ENCODE data around the gene KCNJ4. TPM values are rescaled to one million over a fixed set of nuclear protein-coding genes. Genes with fewer than 3 reads are reported as not detected.
A peak's percentile ranks its signal among the peaks of the same experiment; 100 is the strongest.

Gene KCNJ4
- total and polyA plus RNA-seq, 5 donors from 2014 or later = not detected

DNA sequence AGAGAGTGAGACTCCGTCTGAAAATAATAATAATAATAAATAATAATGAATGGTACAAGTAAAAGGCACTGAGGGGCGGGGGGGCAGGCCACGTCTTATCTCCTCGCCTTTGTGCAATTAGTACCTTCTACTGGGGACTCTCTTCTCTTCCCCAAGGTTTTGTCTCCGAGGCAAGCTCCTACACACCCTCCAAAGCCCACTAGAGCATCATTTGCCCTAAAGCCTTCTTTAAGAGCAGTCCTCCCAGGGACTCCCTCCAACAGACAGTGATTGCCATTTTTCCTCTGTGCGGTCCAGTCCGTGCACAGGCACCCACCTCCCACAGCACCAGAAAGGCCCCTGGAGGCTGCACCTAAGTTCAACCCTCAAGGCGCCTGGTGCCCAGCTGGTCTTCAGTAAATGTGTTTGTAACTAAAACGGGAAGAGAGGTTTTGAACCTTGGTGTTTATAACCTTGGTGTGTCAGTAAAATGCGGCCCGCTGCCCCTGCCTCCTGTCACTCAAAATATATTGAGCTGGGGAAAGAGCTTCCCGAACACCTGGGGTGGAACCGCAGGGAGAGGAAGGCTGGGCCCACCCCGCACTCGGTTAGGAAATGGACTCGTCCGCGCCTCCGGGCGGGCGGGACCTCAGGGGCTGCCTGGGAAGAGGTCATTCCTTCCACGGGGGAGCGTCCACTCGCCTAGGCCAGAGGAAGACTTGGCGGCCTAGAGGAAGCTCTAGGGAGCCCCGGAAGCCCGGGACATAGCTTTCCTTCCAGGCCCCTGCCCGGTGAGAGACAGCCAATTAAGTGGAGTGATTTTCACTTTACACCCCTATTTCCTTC lies 8.2 kb upstream of the KCNJ4 start:
- Mint-ChIP-seq H3K9me3 (peaks cover 0 to 3% (median 0%) of the 10 kb centered on the region in 7 donors), H3K36me3 (no peaks in the 10 kb centered on the region), H3K27me3 (peaks cover 78% of the 10 kb centered on the region), H3K4me1 (peaks cover 0 to 14% (median 4%) of the 10 kb centered on the region in 4 donors), H3K4me3 (no peak overlapping the region), H3K27ac (no peak overlapping the region)
- no peak for DNase-seq
- H3K27me3 ChIP-seq (ENCODE audit: control insufficient read depth, insufficient read depth, low read length) = peaks cover 15% of the 10 kb centered on the region
- H3K9me3 ChIP-seq (ENCODE audit: control insufficient read depth in 2 of 2, low read length in 2 of 2) = no peaks in the 10 kb centered on the region
- H3K27ac ChIP-seq (ENCODE audit: insufficient read depth, low read length, poor library complexity, severe bottlenecking) = no peak overlapping the region
- ATAC-seq (ENCODE audit: low read depth in 2 of 2) = no peak
- no peak overlapping the region for H3K4me3 ChIP-seq (ENCODE audit: low read depth, low read length)
- no peaks in the 10 kb centered on the region for H3K36me3 ChIP-seq (ENCODE audit: control insufficient read depth, insufficient read depth, low read length)
- H3K4me1 ChIP-seq (ENCODE audit: control insufficient read depth, insufficient read depth, low read length, poor library complexity, severe bottlenecking) = peaks cover 17% of the 10 kb centered on the region

GRCh38 chr22:38461414-38462081 lies 6.5 kb upstream of the KCNJ4 start:
- peak; percentile 35 to 50 for ATAC-seq (ENCODE audit: low read depth in 2 of 2)
- no peak overlapping the region for H3K4me3 ChIP-seq (ENCODE audit: low read depth, low read length)
- Mint-ChIP-seq H3K27ac (no peak overlapping the region), H3K36me3 (peaks cover 2% of the 10 kb centered on the region), H3K4me3 (no peak overlapping the region), H3K27me3 (peaks cover 85% of the 10 kb centered on the region), H3K9me3 (peaks cover 0 to 3% (median 0%) of the 10 kb centered on the region in 7 donors), H3K4me1 (peaks cover 0 to 9% (median 0%) of the 10 kb centered on the region in 4 donors)
- peak in 2 of 3 donors; percentile 37 to 70 for DNase-seq
- H3K36me3 ChIP-seq (ENCODE audit: control insufficient read depth, insufficient read depth, low read length) = no peaks in the 10 kb centered on the region
- H3K27ac ChIP-seq (ENCODE audit: insufficient read depth, low read length, poor library complexity, severe bottlenecking) = no peak overlapping the region
- peaks cover 8% of the 10 kb centered on the region for H3K4me1 ChIP-seq (ENCODE audit: control insufficient read depth, insufficient read depth, low read length, poor library complexity, severe bottlenecking)
- H3K27me3 ChIP-seq (ENCODE audit: control insufficient read depth, insufficient read depth, low read length) = peaks cover 23% of the 10 kb centered on the region
- H3K9me3 ChIP-seq (ENCODE audit: control insufficient read depth in 2 of 2, low read length in 2 of 2) = no peaks in the 10 kb centered on the region

- no peak overlapping the region for H3K4me3 Mint-ChIP-seq
- no peak overlapping the region for H3K27ac Mint-ChIP-seq
- H3K9me3 ChIP-seq (ENCODE audit: control insufficient read depth in 2 of 2, low read length in 2 of 2) = no peaks in the 10 kb centered on the region
- peaks cover 89% of the 10 kb centered on the region for H3K27me3 Mint-ChIP-seq
- H3K4me1 Mint-ChIP-seq = peaks cover 0 to 11% (median 0%) of the 10 kb centered on the region in 4 donors
- H3K4me1 ChIP-seq (ENCODE audit: control insufficient read depth, insufficient read depth, low read length, poor library complexity, severe bottlenecking) = peaks cover 9% of the 10 kb centered on the region
- H3K9me3 Mint-ChIP-seq = peaks cover 0 to 3% (median 0%) of the 10 kb centered on the region in 7 donors
- ATAC-seq (ENCODE audit: low read depth in 2 of 2) = no peak
- H3K4me3 ChIP-seq (ENCODE audit: low read depth, low read length) = no peak overlapping the region
- peaks cover 3% of the 10 kb centered on the region for H3K36me3 Mint-ChIP-seq
- peaks cover 24% of the 10 kb centered on the region for H3K27me3 ChIP-seq (ENCODE audit: control insufficient read depth, insufficient read depth, low read length)
- H3K27ac ChIP-seq (ENCODE audit: insufficient read depth, low read length, poor library complexity, severe bottlenecking) = no peak overlapping the region
- no peaks in the 10 kb centered on the region for H3K36me3 ChIP-seq (ENCODE audit: control insufficient read depth, insufficient read depth, low read length)
- no peak for DNase-seq
Measured at GRCh38 chr22:38461057-38461413, 6.0 kb upstream of the KCNJ4 start.

- peaks cover 15% of the 10 kb centered on the region for H3K4me1 ChIP-seq (ENCODE audit: control insufficient read depth, insufficient read depth, low read length, poor library complexity, severe bottlenecking)
- no peak overlapping the region for H3K27ac Mint-ChIP-seq
- H3K36me3 Mint-ChIP-seq = peaks cover 3% of the 10 kb centered on the region
- ATAC-seq (ENCODE audit: low read depth in 2 of 2) (no peak), DNase-seq (no peak)
- H3K9me3 Mint-ChIP-seq = peaks cover 0 to 3% (median 0%) of the 10 kb centered on the region in 7 donors
- H3K27me3 ChIP-seq (ENCODE audit: control insufficient read depth, insufficient read depth, low read length) = peaks cover 24% of the 10 kb centered on the region
- H3K27me3 Mint-ChIP-seq = peaks cover 87% of the 10 kb centered on the region
- H3K27ac ChIP-seq (ENCODE audit: insufficient read depth, low read length, poor library complexity, severe bottlenecking) = no peak overlapping the region
- H3K4me1 Mint-ChIP-seq = peaks cover 0 to 11% (median 0%) of the 10 kb centered on the region in 4 donors
- no peak overlapping the region for H3K4me3 ChIP-seq (ENCODE audit: low read depth, low read length)
- H3K9me3 ChIP-seq (ENCODE audit: control insufficient read depth in 2 of 2, low read length in 2 of 2) = no peaks in the 10 kb centered on the region
- H3K36me3 ChIP-seq (ENCODE audit: control insufficient read depth, insufficient read depth, low read length) = no peaks in the 10 kb centered on the region
- H3K4me3 Mint-ChIP-seq = peak overlapping the region in 2 of 4 donors; percentile 1 to 20
Measured at GRCh38 chr22:38460426-38460840, 5.4 kb upstream of the KCNJ4 start.

DNA sequence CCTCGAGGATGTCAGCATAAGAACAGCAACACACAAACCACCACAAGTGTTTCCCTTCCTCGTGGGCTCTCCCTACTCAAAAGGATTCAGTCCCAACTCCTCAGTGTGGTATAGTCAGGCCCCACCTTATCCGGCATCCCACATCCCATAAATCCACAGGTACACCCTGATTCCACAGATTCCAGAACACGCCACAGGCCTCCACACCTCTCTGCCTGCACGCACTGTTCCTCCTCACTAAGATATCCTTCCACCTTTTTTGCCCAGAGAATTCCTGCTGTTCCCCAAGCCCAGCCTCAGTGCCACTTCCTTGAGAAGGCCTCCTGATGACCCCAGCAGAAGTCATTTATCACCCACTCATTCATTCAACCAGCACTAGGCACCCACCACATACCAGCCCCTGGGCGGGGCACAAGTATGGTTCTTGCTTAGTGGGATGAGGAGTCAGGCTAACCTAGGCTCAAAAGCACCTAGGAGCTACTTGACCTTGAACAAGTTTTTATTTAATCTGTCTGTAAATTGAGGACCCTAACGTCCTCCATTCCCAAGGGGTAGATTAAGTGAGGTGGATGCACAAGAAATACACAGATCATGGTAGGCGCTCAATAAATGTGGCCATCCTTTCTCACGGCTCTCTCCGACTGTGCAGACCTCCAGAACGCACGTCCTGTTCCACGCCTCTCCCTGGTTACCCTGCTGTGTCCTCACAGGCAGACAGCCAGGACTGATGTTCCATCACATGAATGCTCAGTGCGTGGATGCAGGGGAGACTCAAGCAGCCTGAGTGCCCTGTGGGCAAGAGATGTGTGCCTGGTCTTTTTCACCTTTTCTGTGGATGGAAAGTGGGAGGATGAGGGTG lies 2.1 kb upstream of the KCNJ4 start:
- peaks cover 80% of the 10 kb centered on the region for H3K27me3 Mint-ChIP-seq
- H3K27ac ChIP-seq (ENCODE audit: insufficient read depth, low read length, poor library complexity, severe bottlenecking) = no peak overlapping the region
- no peaks in the 10 kb centered on the region for H3K36me3 ChIP-seq (ENCODE audit: control insufficient read depth, insufficient read depth, low read length)
- H3K27me3 ChIP-seq (ENCODE audit: control insufficient read depth, insufficient read depth, low read length) = peaks cover 27% of the 10 kb centered on the region
- no peak overlapping the region for H3K4me3 ChIP-seq (ENCODE audit: low read depth, low read length)
- ATAC-seq (ENCODE audit: low read depth in 2 of 2) (no peak), DNase-seq (no peak)
- H3K4me3 Mint-ChIP-seq = peak overlapping the region; percentile 16 to 79 (median 72)
- peaks cover 23% of the 10 kb centered on the region for H3K4me1 ChIP-seq (ENCODE audit: control insufficient read depth, insufficient read depth, low read length, poor library complexity, severe bottlenecking)
- H3K9me3 Mint-ChIP-seq = peaks cover 0 to 5% (median 0%) of the 10 kb centered on the region in 7 donors
- peaks cover 3% of the 10 kb centered on the region for H3K36me3 Mint-ChIP-seq
- peak overlapping the region in 1 of 3 donors; percentile 46 for H3K27ac Mint-ChIP-seq
- no peaks in the 10 kb centered on the region for H3K9me3 ChIP-seq (ENCODE audit: control insufficient read depth in 2 of 2, low read length in 2 of 2)
- peaks cover 0 to 17% (median 3%) of the 10 kb centered on the region in 4 donors for H3K4me1 Mint-ChIP-seq

GRCh38 chr22:38456272-38456835 lies 1.4 kb upstream of the KCNJ4 start:
- ATAC-seq (ENCODE audit: low read depth in 2 of 2) (no peak), DNase-seq (no peak)
- Mint-ChIP-seq H3K4me1 (peaks cover 0 to 17% (median 3%) of the 10 kb centered on the region in 4 donors), H3K27ac (peak overlapping the region in 1 of 3 donors; percentile 46), H3K27me3 (peaks cover 80% of the 10 kb centered on the region), H3K4me3 (peak overlapping the region; percentile 70 to 81 (median 76)), H3K9me3 (peaks cover 0 to 5% (median 0%) of the 10 kb centered on the region in 7 donors), H3K36me3 (peaks cover 3% of the 10 kb centered on the region)
- Histone ChIP-seq H3K27me3 (ENCODE audit: control insufficient read depth, insufficient read depth, low read length) (peaks cover 27% of the 10 kb centered on the region), H3K4me1 (ENCODE audit: control insufficient read depth, insufficient read depth, low read length, poor library complexity, severe bottlenecking) (peaks cover 19% of the 10 kb centered on the region), H3K9me3 (ENCODE audit: control insufficient read depth in 2 of 2, low read length in 2 of 2) (no peaks in the 10 kb centered on the region), H3K36me3 (ENCODE audit: control insufficient read depth, insufficient read depth, low read length) (no peaks in the 10 kb centered on the region), H3K27ac (ENCODE audit: insufficient read depth, low read length, poor library complexity, severe bottlenecking) (no peak overlapping the region), H3K4me3 (ENCODE audit: low read depth, low read length) (no peak overlapping the region)

All from CD4-positive, CD25-positive, alpha-beta regulatory T cell (primary cell).